ENCODE data around the gene GLYATL1B.
"Not testable (repeated sequence)": the region's sequence is repeated elsewhere in the genome, so short reads cannot be mapped to it uniquely, and the experiment has no call there.

The GLYATL1B gene

DNA sequence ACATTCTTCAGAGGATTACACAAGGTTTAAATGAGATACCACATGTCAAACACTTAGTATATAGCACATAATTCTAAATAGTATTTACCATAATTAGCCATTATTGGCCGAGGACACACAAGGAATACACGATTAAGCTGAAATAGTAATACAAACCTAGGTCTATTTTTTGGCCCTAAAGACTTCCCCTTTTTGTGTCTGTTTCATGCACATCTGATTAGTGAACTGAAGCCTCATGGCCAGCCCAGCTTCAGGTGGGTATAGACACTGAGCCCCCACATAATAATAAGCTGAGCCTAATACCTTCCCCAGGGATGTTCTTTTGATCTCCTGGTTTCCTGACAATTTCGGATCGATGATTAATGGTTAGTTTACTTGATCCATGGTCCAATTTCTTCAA, 2.1 kb downstream of the GLYATL1B start:
- no peak overlapping the region for H3K9ac ChIP-seq (ENCODE audit: low read length)
- no peaks in the 10 kb centered on the region for H3K79me2 ChIP-seq (ENCODE audit: insufficient read depth, low read length)
- peaks cover 13% of the 10 kb centered on the region; the same call in 1 of the 2 replicates for H3K36me3 ChIP-seq (ENCODE audit: low read length)
- peaks cover 23% of the 10 kb centered on the region for H3F3A ChIP-seq (ENCODE audit: insufficient read depth)
- H3K4me3 ChIP-seq (ENCODE audit: insufficient read depth, low read length, poor library complexity, severe bottlenecking), result no peak overlapping the region
- H3K9me3 ChIP-seq (ENCODE audit: insufficient read depth, low read length), result no peaks in the 10 kb centered on the region
- H4K20me1 ChIP-seq (ENCODE audit: low read depth, low read length), result no peaks in the 10 kb centered on the region
- H3K27ac ChIP-seq (ENCODE audit: low read depth, low read length), result peak overlapping the region; percentile 59
- H3K4me2 ChIP-seq (ENCODE audit: low read depth, low read length, poor library complexity, severe bottlenecking), result peak overlapping the region; percentile 19
- no peaks in the 10 kb centered on the region for H3K27me3 ChIP-seq (ENCODE audit: low read length)
- H2AFZ ChIP-seq (ENCODE audit: low read depth, low read length, severe bottlenecking), result no peak overlapping the region
- no peak for TF ChIP-seq EZH2phosphoT487 (conservative IDR thresholded peaks at IDR 0.05; ENCODE audit: low read length)
- TF ChIP-seq, protein P1, sequence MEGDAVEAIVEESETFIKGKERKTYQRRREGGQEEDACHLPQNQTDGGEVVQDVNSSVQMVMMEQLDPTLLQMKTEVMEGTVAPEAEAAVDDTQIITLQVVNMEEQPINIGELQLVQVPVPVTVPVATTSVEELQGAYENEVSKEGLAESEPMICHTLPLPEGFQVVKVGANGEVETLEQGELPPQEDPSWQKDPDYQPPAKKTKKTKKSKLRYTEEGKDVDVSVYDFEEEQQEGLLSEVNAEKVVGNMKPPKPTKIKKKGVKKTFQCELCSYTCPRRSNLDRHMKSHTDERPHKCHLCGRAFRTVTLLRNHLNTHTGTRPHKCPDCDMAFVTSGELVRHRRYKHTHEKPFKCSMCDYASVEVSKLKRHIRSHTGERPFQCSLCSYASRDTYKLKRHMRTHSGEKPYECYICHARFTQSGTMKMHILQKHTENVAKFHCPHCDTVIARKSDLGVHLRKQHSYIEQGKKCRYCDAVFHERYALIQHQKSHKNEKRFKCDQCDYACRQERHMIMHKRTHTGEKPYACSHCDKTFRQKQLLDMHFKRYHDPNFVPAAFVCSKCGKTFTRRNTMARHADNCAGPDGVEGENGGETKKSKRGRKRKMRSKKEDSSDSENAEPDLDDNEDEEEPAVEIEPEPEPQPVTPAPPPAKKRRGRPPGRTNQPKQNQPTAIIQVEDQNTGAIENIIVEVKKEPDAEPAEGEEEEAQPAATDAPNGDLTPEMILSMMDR (IDR thresholded peaks at IDR 0.05; ENCODE audit: insufficient read depth, low read length, poor library complexity, severe bottlenecking), result no peak
- no peaks in the 10 kb centered on the region for H3K9me2 ChIP-seq (replicated peaks; ENCODE audit: insufficient read depth, low read length)

DNA sequence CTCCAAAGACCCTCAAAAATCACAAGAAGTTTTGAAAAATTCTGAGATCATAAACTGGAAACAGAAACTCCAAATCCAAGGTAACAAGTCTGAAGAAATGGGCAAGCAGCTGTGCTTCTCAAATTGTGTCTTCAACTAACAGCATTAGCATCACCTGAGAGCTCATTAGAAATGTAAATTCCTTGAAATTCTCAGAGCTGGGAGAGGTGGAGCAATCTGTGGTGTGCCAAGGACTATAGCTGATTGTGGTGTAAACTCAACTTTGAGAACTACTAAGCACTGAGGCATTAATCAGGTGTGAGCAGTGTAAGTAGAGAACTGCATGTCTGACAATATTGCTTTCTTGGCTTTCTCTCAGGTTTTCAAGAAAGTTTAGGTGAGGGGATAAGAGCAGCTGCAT, 7.5 kb downstream of the GLYATL1B start:
- Histone ChIP-seq H3F3A (ENCODE audit: insufficient read depth) (peaks cover 51% of the 10 kb centered on the region), H3K36me3 (ENCODE audit: low read length) (peaks cover 36% of the 10 kb centered on the region), H3K79me2 (ENCODE audit: insufficient read depth, low read length) (peaks cover 22% of the 10 kb centered on the region)
- not testable (repeated sequence) for H3K27ac ChIP-seq (ENCODE audit: low read depth, low read length); H3K4me2 ChIP-seq (ENCODE audit: low read depth, low read length, poor library complexity, severe bottlenecking); H2AFZ ChIP-seq (ENCODE audit: low read depth, low read length, severe bottlenecking); H3K9me2 ChIP-seq (replicated peaks; ENCODE audit: insufficient read depth, low read length); H3K9ac ChIP-seq (ENCODE audit: low read length); H3K27me3 ChIP-seq (ENCODE audit: low read length); H3K4me3 ChIP-seq (ENCODE audit: insufficient read depth, low read length, poor library complexity, severe bottlenecking); H4K20me1 ChIP-seq (ENCODE audit: low read depth, low read length); H3K9me3 ChIP-seq (ENCODE audit: insufficient read depth, low read length)

DNA sequence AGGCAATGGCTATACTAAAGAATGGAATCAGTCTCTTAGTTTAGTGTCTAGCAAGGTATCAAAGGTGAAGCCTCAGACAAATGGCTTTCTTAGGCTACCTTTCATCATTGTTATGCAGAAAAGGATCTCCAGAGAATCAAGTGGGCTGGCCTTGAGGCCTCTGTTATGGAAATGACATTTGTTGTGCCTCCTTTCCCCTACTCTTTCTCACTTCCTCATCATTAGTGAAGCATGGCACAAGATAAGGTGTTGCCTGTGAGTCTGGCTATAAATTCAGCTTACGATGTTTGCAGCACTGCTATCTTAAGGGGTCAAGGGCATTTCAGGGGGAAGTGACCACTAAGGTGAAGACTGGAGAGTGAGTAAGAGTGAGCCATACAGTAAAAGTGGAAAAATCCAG, 9.1 kb downstream of the GLYATL1B start:
- H2AFZ ChIP-seq (ENCODE audit: low read depth, low read length, severe bottlenecking); H3K4me3 ChIP-seq (ENCODE audit: insufficient read depth, low read length, poor library complexity, severe bottlenecking); H3K27me3 ChIP-seq (ENCODE audit: low read length); H4K20me1 ChIP-seq (ENCODE audit: low read depth, low read length); H3K9me2 ChIP-seq (replicated peaks; ENCODE audit: insufficient read depth, low read length); H3K9me3 ChIP-seq (ENCODE audit: insufficient read depth, low read length): not testable (repeated sequence)
- Histone ChIP-seq H3K4me2 (ENCODE audit: low read depth, low read length, poor library complexity, severe bottlenecking) (peak overlapping the region; percentile 90), H3K36me3 (ENCODE audit: low read length) (peaks cover 44% of the 10 kb centered on the region), H3K79me2 (ENCODE audit: insufficient read depth, low read length) (peaks cover 36% of the 10 kb centered on the region), H3F3A (ENCODE audit: insufficient read depth) (peaks cover 54% of the 10 kb centered on the region), H3K9ac (ENCODE audit: low read length) (peak overlapping the region; percentile 56), H3K27ac (ENCODE audit: low read depth, low read length) (peak overlapping the region; percentile 95)

DNA sequence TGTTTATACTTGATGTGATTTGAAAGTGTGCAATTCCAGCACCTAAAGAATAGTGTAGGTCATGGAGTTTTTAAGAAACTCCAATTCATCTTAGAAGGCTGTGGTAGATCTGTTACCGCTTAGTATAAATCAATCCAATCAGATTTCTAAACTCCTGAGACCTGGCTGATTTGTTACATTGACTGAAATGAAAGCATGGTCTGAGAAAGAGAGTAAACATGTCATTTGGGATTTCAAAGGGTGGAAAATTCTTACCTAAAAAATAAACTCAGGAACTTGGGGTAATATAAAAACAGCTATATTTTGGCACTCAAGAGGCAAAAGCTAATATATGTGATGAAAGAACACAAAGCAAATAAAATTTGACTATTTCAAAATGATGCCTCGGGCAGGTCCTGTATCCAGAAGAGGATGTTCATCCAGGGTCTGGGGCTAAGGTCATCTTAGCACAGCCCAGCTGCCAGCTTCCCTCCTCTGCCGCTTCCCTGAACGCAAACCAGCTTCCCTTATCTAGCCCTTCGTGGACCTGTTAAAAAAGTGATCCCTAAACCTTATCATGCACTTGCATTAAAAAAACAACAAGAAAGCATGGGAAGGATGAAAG, 10.0 kb downstream of the GLYATL1B start:
- H3K4me2 ChIP-seq (ENCODE audit: low read depth, low read length, poor library complexity, severe bottlenecking), result peak overlapping the region; percentile 90
- peaks cover 44% of the 10 kb centered on the region for H3K79me2 ChIP-seq (ENCODE audit: insufficient read depth, low read length)
- H3K9ac ChIP-seq (ENCODE audit: low read length), result peak overlapping the region; percentile 56
- peak overlapping the region; percentile 57 for H3K4me3 ChIP-seq (ENCODE audit: insufficient read depth, low read length, poor library complexity, severe bottlenecking)
- peaks cover 57% of the 10 kb centered on the region for H3F3A ChIP-seq (ENCODE audit: insufficient read depth)
- not testable (repeated sequence) for H3K9me2 ChIP-seq (replicated peaks; ENCODE audit: insufficient read depth, low read length); H3K27me3 ChIP-seq (ENCODE audit: low read length); H4K20me1 ChIP-seq (ENCODE audit: low read depth, low read length); H2AFZ ChIP-seq (ENCODE audit: low read depth, low read length, severe bottlenecking); H3K9me3 ChIP-seq (ENCODE audit: insufficient read depth, low read length)
- peak overlapping the region; percentile 95 for H3K27ac ChIP-seq (ENCODE audit: low read depth, low read length)
- H3K36me3 ChIP-seq (ENCODE audit: low read length), result peaks cover 48% of the 10 kb centered on the region

DNA sequence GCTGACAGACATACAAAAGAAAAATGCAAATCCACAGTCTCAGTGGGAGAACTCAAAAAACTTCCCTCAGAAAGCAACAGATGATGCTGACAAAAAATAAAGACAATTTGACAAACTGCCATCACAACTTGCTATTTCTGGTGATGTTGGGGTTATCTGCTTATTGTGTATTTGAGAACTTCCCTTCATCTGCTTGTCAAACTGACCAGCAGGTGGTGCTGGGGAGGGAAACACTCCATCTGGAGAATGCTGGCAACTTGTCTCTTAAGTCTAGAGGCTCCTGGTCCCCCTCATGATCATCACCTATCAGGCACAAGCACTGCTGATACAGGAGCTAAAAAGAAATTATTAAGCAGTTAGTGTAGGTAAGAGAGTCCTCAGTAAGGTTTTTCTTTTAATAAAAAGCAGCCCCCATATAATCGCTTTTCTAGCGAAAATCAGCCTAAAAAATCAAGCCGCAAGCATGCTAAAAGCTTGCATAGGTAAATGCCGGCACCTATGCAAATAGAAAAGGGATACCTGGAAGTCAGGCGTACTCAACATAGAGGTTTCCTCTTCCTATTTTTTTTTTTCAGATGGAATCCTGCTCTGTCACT, 11.1 kb downstream of the GLYATL1B start:
- Histone ChIP-seq H3F3A (ENCODE audit: insufficient read depth) (peaks cover 63% of the 10 kb centered on the region), H3K36me3 (ENCODE audit: low read length) (peaks cover 40% of the 10 kb centered on the region), H3K9me3 (ENCODE audit: insufficient read depth, low read length) (no peaks in the 10 kb centered on the region), H3K27me3 (ENCODE audit: low read length) (no peaks in the 10 kb centered on the region), H3K9ac (ENCODE audit: low read length) (peak overlapping the region; percentile 56), H3K4me3 (ENCODE audit: insufficient read depth, low read length, poor library complexity, severe bottlenecking) (peak overlapping the region; percentile 57), H3K9me2 (replicated peaks; ENCODE audit: insufficient read depth, low read length) (no peaks in the 10 kb centered on the region), H3K79me2 (ENCODE audit: insufficient read depth, low read length) (peaks cover 55% of the 10 kb centered on the region), H3K4me2 (ENCODE audit: low read depth, low read length, poor library complexity, severe bottlenecking) (peak overlapping the region; percentile 90), H2AFZ (ENCODE audit: low read depth, low read length, severe bottlenecking) (no peak overlapping the region), H4K20me1 (ENCODE audit: low read depth, low read length) (no peaks in the 10 kb centered on the region), H3K27ac (ENCODE audit: low read depth, low read length) (peak overlapping the region; percentile 95)
- TF ChIP-seq, protein P1 (IDR thresholded peaks at IDR 0.05; ENCODE audit: insufficient read depth, low read length, poor library complexity, severe bottlenecking), result peak; percentile 38
- no peak for TF ChIP-seq EZH2phosphoT487 (conservative IDR thresholded peaks at IDR 0.05; ENCODE audit: low read length)

DNA sequence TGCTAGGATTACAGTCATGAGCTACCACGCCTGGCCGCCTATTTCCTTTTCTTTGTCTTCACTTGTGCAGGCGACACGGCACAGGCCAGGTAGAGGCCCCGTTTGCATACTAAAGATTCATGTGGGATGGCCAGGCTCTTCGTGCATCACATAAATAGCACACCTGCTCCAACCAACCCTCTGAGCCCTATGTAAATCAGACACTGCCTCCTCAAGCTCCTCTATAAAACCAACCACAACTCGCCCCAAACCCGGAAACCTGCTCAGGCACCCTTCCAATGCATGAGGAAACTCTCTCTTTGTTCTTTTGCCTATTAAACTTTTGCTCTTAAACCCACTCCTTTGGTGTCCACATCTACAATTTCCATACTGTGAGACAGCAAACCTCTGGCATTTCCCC, 11.8 kb downstream of the GLYATL1B start:
- H3K27ac ChIP-seq (ENCODE audit: low read depth, low read length), result peak overlapping the region; percentile 95
- H3K9me3 ChIP-seq (ENCODE audit: insufficient read depth, low read length); H2AFZ ChIP-seq (ENCODE audit: low read depth, low read length, severe bottlenecking); H3K9me2 ChIP-seq (replicated peaks; ENCODE audit: insufficient read depth, low read length); H3K27me3 ChIP-seq (ENCODE audit: low read length); H4K20me1 ChIP-seq (ENCODE audit: low read depth, low read length): not testable (repeated sequence)
- peaks cover 62% of the 10 kb centered on the region for H3F3A ChIP-seq (ENCODE audit: insufficient read depth)
- H3K36me3 ChIP-seq (ENCODE audit: low read length), result peaks cover 36% of the 10 kb centered on the region
- H3K79me2 ChIP-seq (ENCODE audit: insufficient read depth, low read length), result peaks cover 55% of the 10 kb centered on the region
- H3K4me3 ChIP-seq (ENCODE audit: insufficient read depth, low read length, poor library complexity, severe bottlenecking), result peak overlapping the region; percentile 57
- peak overlapping the region; percentile 71 for H3K9ac ChIP-seq (ENCODE audit: low read length)
- peak overlapping the region; percentile 90 for H3K4me2 ChIP-seq (ENCODE audit: low read depth, low read length, poor library complexity, severe bottlenecking)
